Measurements from ENCODE around the gene KRTAP20-1.

DNA sequence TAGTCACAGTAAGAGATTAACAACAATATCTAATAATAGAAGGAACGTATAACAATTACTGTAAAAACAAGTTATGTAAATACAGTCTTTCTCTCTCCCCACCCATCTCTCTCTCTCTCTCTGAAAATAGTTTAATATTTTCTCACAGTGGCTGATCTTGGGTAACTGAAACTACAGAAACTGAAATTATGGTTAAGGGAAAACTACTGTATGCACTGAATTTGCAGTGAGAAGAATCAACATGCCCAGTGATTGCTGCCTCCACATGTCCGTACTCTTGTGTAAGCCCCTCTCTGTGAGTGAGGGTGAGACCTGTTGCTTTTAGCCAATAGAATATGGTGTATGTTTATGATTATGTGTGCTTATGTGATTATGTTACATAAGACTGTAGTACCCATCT is 4.1 kb upstream of the KRTAP20-1 start:
- TF ChIP-seq, protein P1, sequence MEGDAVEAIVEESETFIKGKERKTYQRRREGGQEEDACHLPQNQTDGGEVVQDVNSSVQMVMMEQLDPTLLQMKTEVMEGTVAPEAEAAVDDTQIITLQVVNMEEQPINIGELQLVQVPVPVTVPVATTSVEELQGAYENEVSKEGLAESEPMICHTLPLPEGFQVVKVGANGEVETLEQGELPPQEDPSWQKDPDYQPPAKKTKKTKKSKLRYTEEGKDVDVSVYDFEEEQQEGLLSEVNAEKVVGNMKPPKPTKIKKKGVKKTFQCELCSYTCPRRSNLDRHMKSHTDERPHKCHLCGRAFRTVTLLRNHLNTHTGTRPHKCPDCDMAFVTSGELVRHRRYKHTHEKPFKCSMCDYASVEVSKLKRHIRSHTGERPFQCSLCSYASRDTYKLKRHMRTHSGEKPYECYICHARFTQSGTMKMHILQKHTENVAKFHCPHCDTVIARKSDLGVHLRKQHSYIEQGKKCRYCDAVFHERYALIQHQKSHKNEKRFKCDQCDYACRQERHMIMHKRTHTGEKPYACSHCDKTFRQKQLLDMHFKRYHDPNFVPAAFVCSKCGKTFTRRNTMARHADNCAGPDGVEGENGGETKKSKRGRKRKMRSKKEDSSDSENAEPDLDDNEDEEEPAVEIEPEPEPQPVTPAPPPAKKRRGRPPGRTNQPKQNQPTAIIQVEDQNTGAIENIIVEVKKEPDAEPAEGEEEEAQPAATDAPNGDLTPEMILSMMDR (IDR thresholded peaks at IDR 0.05) = no peak
- no peak for TF ChIP-seq EZH2phosphoT487 (IDR thresholded peaks at IDR 0.05)
